ENCODE results near the gene PDCD6IP.
"Not testable (repeated sequence)": the region's sequence is repeated elsewhere in the genome, so short reads cannot be mapped to it uniquely, and the experiment has no call there.

Gene PDCD6IP

DNA sequence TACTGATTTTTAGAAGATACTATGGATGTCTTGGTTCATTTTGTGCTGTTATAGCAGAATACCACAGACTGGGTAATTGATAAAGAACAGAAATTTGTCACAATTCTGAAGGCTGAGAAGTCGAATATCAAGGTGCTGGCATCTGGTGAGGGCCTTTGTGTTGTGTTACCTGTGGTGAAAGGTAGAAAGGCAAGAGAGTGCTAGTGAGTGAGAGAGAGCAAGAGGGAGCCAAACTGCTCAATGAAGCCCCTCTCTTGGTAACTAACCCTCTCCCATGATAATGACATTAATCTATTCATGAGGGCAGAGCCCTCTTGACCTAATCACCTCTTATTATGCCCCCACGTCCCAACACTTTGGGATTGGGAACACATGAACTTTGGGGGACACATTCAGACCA, 31.3 kb downstream of the PDCD6IP start:
- Mint-ChIP-seq H3K4me3 (no peak overlapping the region), H3K36me3 (ENCODE audit: low read depth) (peaks cover 40% of the 10 kb centered on the region), H3K4me1 (no peaks in the 10 kb centered on the region), H3K27me3 (ENCODE audit: low read depth, poor library complexity) (no peaks in the 10 kb centered on the region), H3K9me3 (no peaks in the 10 kb centered on the region), H3K27ac (peak overlapping the region; percentile 1)
- TF ChIP-seq, protein P1, sequence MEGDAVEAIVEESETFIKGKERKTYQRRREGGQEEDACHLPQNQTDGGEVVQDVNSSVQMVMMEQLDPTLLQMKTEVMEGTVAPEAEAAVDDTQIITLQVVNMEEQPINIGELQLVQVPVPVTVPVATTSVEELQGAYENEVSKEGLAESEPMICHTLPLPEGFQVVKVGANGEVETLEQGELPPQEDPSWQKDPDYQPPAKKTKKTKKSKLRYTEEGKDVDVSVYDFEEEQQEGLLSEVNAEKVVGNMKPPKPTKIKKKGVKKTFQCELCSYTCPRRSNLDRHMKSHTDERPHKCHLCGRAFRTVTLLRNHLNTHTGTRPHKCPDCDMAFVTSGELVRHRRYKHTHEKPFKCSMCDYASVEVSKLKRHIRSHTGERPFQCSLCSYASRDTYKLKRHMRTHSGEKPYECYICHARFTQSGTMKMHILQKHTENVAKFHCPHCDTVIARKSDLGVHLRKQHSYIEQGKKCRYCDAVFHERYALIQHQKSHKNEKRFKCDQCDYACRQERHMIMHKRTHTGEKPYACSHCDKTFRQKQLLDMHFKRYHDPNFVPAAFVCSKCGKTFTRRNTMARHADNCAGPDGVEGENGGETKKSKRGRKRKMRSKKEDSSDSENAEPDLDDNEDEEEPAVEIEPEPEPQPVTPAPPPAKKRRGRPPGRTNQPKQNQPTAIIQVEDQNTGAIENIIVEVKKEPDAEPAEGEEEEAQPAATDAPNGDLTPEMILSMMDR (IDR thresholded peaks at IDR 0.05): no peak
- DNase-seq: no peak

GRCh38 chr3:33831053-33831452, 32.6 kb downstream of the PDCD6IP start:
- H3K9me3 Mint-ChIP-seq: no peaks in the 10 kb centered on the region
- TF ChIP-seq, protein P1 (IDR thresholded peaks at IDR 0.05): no peak
- no peak overlapping the region for H3K27ac Mint-ChIP-seq
- no peak for DNase-seq
- no peaks in the 10 kb centered on the region for H3K4me1 Mint-ChIP-seq
- no peaks in the 10 kb centered on the region for H3K27me3 Mint-ChIP-seq (ENCODE audit: low read depth, poor library complexity)
- peaks cover 38% of the 10 kb centered on the region for H3K36me3 Mint-ChIP-seq (ENCODE audit: low read depth)
- no peak overlapping the region for H3K4me3 Mint-ChIP-seq

GRCh38 chr3:33833408-33834095, 35.1 kb downstream of the PDCD6IP start:
- Mint-ChIP-seq H3K27me3 (ENCODE audit: low read depth, poor library complexity) (no peaks in the 10 kb centered on the region), H3K36me3 (ENCODE audit: low read depth) (peaks cover 37% of the 10 kb centered on the region), H3K9me3 (no peaks in the 10 kb centered on the region), H3K27ac (peak overlapping the region; percentile 13), H3K4me3 (no peak overlapping the region), H3K4me1 (no peaks in the 10 kb centered on the region)
- TF ChIP-seq, protein P1 (IDR thresholded peaks at IDR 0.05): no peak
- no peak for DNase-seq

DNA sequence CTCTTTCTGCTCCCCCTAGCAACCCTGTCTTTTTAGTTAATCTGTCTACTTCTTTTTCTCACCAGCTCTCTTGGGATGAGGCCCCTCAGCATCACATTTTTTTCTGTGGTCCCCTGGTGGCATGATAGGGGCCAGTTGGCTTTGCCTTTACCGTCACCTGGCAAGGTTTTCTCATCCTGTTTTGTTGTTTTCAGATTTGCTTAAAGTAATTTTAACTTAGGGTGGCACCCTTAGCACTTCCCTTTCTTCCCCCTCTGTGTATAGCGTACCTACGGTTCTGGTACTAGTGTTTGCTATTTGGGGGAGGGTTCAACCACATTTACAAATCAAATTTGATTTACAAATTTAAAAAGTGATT, 35.6 kb downstream of the PDCD6IP start:
- Mint-ChIP-seq H3K27me3 (ENCODE audit: low read depth, poor library complexity) (no peaks in the 10 kb centered on the region), H3K4me3 (no peak overlapping the region), H3K36me3 (ENCODE audit: low read depth) (peaks cover 36% of the 10 kb centered on the region), H3K27ac (no peak overlapping the region), H3K4me1 (no peaks in the 10 kb centered on the region), H3K9me3 (no peaks in the 10 kb centered on the region)
- TF ChIP-seq, protein P1 (IDR thresholded peaks at IDR 0.05): no peak
- DNase-seq: no peak

GRCh38 chr3:33837182-33837581, 38.8 kb downstream of the PDCD6IP start:
- H3K36me3 Mint-ChIP-seq (ENCODE audit: low read depth): peaks cover 42% of the 10 kb centered on the region
- not testable (repeated sequence) for H3K27me3 Mint-ChIP-seq (ENCODE audit: low read depth, poor library complexity); H3K9me3 Mint-ChIP-seq; H3K27ac Mint-ChIP-seq; H3K4me3 Mint-ChIP-seq; H3K4me1 Mint-ChIP-seq; DNase-seq

DNA sequence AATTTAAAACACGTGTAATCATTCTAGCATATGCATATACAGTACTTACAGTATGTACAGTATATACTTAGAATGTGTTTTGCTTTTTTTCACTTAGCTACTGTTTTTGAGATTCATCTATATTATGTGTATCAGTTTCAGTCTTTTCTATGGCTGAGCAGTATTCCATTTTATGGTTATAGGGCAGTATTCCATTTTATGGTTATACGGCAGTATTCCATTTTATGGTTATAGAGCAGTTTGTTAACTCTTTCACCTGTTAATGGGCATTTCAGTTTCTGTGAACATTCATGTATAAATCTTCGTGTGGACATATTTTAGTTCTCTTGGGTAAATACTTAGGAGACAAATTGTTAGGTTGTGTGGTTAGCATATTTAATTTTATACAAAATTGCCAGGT, 40.9 kb downstream of the PDCD6IP start:
- Mint-ChIP-seq H3K4me1 (no peaks in the 10 kb centered on the region), H3K27ac (no peak overlapping the region), H3K4me3 (no peak overlapping the region), H3K9me3 (no peaks in the 10 kb centered on the region), H3K27me3 (ENCODE audit: low read depth, poor library complexity) (no peaks in the 10 kb centered on the region), H3K36me3 (ENCODE audit: low read depth) (peaks cover 42% of the 10 kb centered on the region)
- TF ChIP-seq, protein P1 (IDR thresholded peaks at IDR 0.05): no peak
- DNase-seq: no peak

Data from nephron progenitor cell (in vitro differentiated cells).